ENCODE data around the gene PGBD4.

Gene PGBD4

DNA sequence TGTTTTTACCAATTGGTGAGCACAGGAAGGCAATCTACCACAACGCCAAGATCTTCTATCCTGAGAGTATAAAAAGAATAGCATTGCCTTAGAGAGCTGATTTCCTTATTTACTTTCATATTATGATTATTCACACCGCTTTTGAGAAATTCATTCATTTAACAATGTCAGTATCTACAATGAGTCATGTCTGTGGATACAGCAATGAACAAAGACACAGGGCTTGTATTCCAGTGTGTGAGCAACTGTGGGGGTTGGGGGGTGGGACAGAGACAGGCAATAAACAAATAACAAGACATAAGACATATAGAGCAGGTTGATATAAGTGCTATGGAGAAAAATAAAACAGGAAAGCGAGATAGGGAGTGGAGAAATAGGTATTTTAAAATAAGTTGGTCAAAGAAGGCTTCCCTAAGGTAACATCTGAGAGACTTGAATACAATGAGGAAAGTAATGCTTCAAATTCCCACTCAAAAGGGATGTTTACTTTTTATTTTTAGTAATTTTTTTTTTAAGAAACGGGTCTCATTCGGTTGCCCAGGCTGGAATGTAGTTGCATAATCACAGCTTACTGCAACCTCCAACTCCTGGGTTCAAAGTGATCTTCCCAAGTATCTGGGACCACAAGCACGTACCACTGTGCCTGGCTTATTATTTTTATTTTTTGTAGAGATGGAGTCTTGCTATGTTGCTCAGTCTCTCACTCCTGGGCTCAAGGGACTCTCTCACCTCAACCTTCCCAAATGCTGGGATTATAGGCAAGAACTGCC lies 45.7 kb downstream of the PGBD4 start:
- Histone ChIP-seq H3K4me3 (replicated peaks; ENCODE audit: low read depth, low read length) (no peak overlapping the region), H3K27me3 (replicated peaks; ENCODE audit: control insufficient read depth, insufficient read depth, low read length) (no peaks in the 10 kb centered on the region), H3K36me3 (ENCODE audit: control insufficient read depth, insufficient read depth, low read length) (peaks cover 1% of the 10 kb centered on the region; the same call in 1 of the 2 replicates)
- TF ChIP-seq, protein P1, sequence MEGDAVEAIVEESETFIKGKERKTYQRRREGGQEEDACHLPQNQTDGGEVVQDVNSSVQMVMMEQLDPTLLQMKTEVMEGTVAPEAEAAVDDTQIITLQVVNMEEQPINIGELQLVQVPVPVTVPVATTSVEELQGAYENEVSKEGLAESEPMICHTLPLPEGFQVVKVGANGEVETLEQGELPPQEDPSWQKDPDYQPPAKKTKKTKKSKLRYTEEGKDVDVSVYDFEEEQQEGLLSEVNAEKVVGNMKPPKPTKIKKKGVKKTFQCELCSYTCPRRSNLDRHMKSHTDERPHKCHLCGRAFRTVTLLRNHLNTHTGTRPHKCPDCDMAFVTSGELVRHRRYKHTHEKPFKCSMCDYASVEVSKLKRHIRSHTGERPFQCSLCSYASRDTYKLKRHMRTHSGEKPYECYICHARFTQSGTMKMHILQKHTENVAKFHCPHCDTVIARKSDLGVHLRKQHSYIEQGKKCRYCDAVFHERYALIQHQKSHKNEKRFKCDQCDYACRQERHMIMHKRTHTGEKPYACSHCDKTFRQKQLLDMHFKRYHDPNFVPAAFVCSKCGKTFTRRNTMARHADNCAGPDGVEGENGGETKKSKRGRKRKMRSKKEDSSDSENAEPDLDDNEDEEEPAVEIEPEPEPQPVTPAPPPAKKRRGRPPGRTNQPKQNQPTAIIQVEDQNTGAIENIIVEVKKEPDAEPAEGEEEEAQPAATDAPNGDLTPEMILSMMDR (IDR thresholded peaks at IDR 0.05; ENCODE audit: insufficient read depth, low read length, poor library complexity, severe bottlenecking), result no peak
- DNase-seq (ENCODE audit: extremely low read depth, insufficient read length), result no peak

DNA sequence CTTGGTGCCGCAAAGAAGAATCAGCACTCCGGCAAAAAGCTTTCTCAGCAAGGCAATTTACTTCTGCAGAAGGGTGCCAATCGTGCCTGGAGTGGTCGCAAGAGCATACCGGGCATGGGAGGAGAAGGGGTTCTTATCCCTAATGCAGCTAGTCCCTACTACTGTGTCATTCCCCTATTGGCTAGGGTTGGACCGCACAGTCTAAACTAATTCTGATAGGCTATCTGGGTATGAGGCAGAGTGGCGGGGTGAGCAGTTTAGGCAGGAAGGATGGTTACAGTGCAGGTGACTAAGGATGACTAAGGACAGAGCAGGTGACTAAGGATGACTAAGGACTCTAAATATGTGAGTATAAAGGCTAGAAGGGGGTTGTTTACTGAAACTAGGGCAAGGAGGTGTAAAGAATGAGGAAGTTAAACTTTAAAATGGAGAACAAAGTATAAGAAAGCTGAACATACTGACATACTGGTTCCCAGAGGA lies 52.9 kb downstream of the PGBD4 start:
- TF ChIP-seq, protein P1 (IDR thresholded peaks at IDR 0.05; ENCODE audit: insufficient read depth, low read length, poor library complexity, severe bottlenecking), result no peak
- H3K27me3 ChIP-seq (replicated peaks; ENCODE audit: control insufficient read depth, insufficient read depth, low read length), result no peaks in the 10 kb centered on the region
- no peak overlapping the region for H3K4me3 ChIP-seq (replicated peaks; ENCODE audit: low read depth, low read length)
- peak; percentile 3 for DNase-seq (ENCODE audit: extremely low read depth, insufficient read length)
- peaks cover 3% of the 10 kb centered on the region for H3K36me3 ChIP-seq (ENCODE audit: control insufficient read depth, insufficient read depth, low read length)

DNA sequence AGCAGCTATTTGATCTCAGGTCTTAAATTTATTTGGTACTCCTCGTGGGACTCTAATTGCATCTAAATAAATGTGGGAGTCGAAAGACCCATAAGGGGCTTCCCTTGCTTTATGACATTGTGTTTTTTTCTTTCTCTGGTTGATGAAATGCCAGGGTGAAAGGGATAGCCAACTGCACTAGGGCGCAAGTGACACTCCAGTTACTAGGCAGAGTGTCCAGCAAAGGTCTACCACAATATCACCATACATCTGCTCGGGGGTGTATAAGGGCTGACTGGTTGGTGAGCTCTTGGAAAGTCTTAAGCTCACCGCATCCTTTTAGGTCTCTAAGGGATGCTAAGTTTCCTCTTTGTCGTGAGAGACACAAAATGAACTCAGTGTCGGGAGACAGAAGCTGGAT lies 54.0 kb downstream of the PGBD4 start:
- Histone ChIP-seq H3K27me3 (replicated peaks; ENCODE audit: control insufficient read depth, insufficient read depth, low read length) (no peaks in the 10 kb centered on the region), H3K36me3 (ENCODE audit: control insufficient read depth, insufficient read depth, low read length) (peaks cover 4% of the 10 kb centered on the region), H3K4me3 (replicated peaks; ENCODE audit: low read depth, low read length) (no peak overlapping the region)
- TF ChIP-seq, protein P1 (IDR thresholded peaks at IDR 0.05; ENCODE audit: insufficient read depth, low read length, poor library complexity, severe bottlenecking), result no peak
- DNase-seq (ENCODE audit: extremely low read depth, insufficient read length), result no peak
